T-helper 1 cell treated with Interleukin-12 subunit alpha and Interleukin-12 subunit beta and Interleukin-4 antibody, amounts not matched to agents 30 μg/mL and 1 μg/mL, for 36 hours (primary cell): Measurements from ENCODE around the gene IGSF5.

Source experiments
- H3K27ac Mint-ChIP-seq: one replicate; pipeline ENCODE4 v1.8.0; 2021; ENCODE audit warnings: mild to moderate bottlenecking, mixed read lengths
- H3K27me3 Mint-ChIP-seq: one replicate; pipeline ENCODE4 v1.8.0; 2021; ENCODE audit warnings: low read depth, mixed read lengths
- H3K36me3 Mint-ChIP-seq: one replicate; pipeline ENCODE4 v1.8.0; 2021; ENCODE audit warnings: low read depth, mixed read lengths
- H3K4me1 Mint-ChIP-seq: one replicate; pipeline ENCODE4 v1.8.0; 2021; ENCODE audit warnings: low read depth, mixed read lengths
- H3K4me3 Mint-ChIP-seq: one replicate; pipeline ENCODE4 v1.8.0; 2021; ENCODE audit warnings: mild to moderate bottlenecking, moderate library complexity, mixed read lengths
- H3K9me3 Mint-ChIP-seq: one replicate; pipeline ENCODE4 v1.8.0; 2021; ENCODE audit warnings: mixed read lengths

IGSF5 gene

GRCh38 chr21:39825250-39825649, 80.3 kb downstream of the IGSF5 start:
- Mint-ChIP-seq H3K27me3 (no peaks in the 10 kb centered on the region), H3K36me3 (no peaks in the 10 kb centered on the region), H3K9me3 (peaks cover 14% of the 10 kb centered on the region), H3K27ac (no peak overlapping the region), H3K4me3 (no peak overlapping the region), H3K4me1 (no peaks in the 10 kb centered on the region)

- no peaks in the 10 kb centered on the region for H3K36me3 Mint-ChIP-seq
- no peak overlapping the region for H3K4me3 Mint-ChIP-seq
- H3K27ac Mint-ChIP-seq, result no peak overlapping the region
Observed at GRCh38 chr21:39834543-39834942, 89.6 kb downstream of the IGSF5 start.

DNA sequence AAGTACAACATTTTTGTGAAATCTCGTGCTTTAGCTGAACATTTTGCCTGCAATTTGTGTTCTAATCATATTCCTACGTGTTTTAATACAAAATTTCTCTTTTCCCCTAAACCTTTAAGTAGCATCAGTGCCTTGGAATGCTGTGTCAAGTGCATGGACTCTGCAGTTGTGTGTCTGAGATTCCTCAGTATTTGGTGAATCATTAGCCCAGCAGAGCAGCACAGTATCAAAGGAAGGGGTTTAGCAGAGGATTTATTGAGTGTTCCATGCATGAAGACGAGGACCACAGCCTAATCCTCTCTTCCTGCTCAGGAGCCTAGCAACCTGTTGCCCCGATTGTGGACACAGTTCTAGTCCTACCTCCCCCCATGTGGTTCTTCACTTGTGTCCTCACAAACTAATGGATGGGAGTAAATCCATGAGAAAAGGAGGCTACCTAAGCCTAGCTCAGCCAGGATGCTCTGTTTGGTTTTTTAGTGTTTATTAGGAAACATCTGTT, 92.9 kb downstream of the IGSF5 start:
- H3K27me3 Mint-ChIP-seq, result no peaks in the 10 kb centered on the region
- no peaks in the 10 kb centered on the region for H3K4me1 Mint-ChIP-seq
- no peak overlapping the region for H3K4me3 Mint-ChIP-seq
- no peaks in the 10 kb centered on the region for H3K36me3 Mint-ChIP-seq
- no peak overlapping the region for H3K27ac Mint-ChIP-seq
- no peaks in the 10 kb centered on the region for H3K9me3 Mint-ChIP-seq

More at GRCh38 chr21:39834543-39834942, 89.6 kb downstream of the IGSF5 start:
- no peaks in the 10 kb centered on the region for H3K27me3 Mint-ChIP-seq
- H3K4me1 Mint-ChIP-seq, result no peaks in the 10 kb centered on the region
- no peaks in the 10 kb centered on the region for H3K9me3 Mint-ChIP-seq

GRCh38 chr21:39840373-39841097, 95.6 kb downstream of the IGSF5 start:
- Mint-ChIP-seq H3K4me3 (no peak overlapping the region), H3K4me1 (no peaks in the 10 kb centered on the region), H3K27ac (no peak overlapping the region), H3K27me3 (no peaks in the 10 kb centered on the region), H3K9me3 (no peaks in the 10 kb centered on the region), H3K36me3 (no peaks in the 10 kb centered on the region)

GRCh38 chr21:39842741-39843459, 97.9 kb downstream of the IGSF5 start:
- H3K36me3 Mint-ChIP-seq, result no peaks in the 10 kb centered on the region
- no peak overlapping the region for H3K4me3 Mint-ChIP-seq
- H3K9me3 Mint-ChIP-seq, result no peaks in the 10 kb centered on the region
- H3K27me3 Mint-ChIP-seq, result no peaks in the 10 kb centered on the region
- no peaks in the 10 kb centered on the region for H3K4me1 Mint-ChIP-seq
- H3K27ac Mint-ChIP-seq, result no peak overlapping the region

DNA sequence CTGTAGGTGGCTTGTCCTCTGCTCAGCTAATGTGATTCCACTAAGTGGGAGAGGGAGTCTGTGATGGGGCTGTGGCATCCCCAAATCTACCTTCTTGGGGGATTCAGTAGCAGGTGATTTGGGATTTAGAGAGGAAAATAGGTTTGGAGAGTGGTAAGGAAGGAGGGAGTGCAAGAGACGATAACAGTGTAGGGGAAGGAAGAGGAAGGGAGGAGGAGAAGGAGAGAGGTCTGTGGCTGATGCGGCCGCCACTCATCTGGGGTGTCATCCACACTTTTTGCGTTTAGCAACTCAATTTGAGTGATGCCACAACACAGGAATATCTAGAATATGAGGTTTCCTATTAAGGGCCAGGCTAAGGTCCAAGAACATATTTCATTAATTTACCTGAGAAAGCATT, 98.5 kb downstream of the IGSF5 start:
- Mint-ChIP-seq H3K27me3 (no peaks in the 10 kb centered on the region), H3K4me3 (no peak overlapping the region), H3K9me3 (no peaks in the 10 kb centered on the region), H3K27ac (no peak overlapping the region), H3K4me1 (no peaks in the 10 kb centered on the region), H3K36me3 (no peaks in the 10 kb centered on the region)

DNA sequence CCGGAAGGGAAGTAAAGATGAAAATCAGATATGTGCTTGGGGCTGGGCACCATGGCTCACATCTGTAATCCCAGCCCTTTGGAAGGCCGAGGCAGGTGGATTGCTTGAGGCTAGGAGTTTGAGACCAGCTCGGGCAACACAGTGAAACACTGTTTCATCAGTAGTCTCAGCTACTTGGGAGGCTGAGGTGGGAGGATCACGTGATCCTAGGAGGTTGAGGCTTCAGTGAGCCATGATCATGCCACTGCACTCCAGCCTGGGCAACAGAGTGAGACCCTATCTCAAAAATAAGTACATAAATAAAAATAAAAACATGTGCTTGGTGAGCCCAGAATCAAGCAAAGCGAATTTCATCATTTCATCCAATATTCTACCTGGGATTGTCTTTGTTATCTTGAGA, 98.9 kb downstream of the IGSF5 start:
- no peaks in the 10 kb centered on the region for H3K27me3 Mint-ChIP-seq
- no peaks in the 10 kb centered on the region for H3K36me3 Mint-ChIP-seq
- no peak overlapping the region for H3K4me3 Mint-ChIP-seq
- H3K4me1 Mint-ChIP-seq, result no peaks in the 10 kb centered on the region
- no peaks in the 10 kb centered on the region for H3K9me3 Mint-ChIP-seq
- H3K27ac Mint-ChIP-seq, result no peak overlapping the region

DNA sequence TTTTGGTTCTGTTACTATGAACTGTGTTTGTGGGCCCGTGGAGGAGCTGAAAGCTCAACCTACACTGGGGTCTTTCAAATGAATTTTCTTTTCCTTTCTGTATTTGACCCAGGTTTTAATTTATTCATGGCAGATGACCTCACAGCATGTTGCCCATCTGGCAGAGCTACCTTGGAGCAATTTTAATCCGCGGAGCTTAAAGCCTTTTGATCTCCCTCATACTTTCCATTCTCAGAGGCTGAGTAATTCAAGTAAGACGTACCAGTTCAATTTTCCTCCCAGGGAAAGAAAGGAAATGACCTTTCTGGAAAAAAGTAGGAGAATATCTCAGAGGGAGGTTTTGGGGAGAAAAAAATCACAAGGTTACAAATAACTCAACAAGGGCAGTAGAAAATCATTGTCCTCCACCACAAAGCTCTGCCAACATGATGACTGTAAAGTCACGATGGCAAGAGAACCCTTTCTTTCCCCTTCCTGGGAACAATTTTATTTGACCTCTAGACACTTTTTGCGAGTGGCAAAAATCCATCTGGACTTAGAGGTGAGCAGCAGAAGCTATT, 100.7 kb downstream of the IGSF5 start:
- no peaks in the 10 kb centered on the region for H3K4me1 Mint-ChIP-seq
- no peaks in the 10 kb centered on the region for H3K36me3 Mint-ChIP-seq
- H3K27ac Mint-ChIP-seq, result no peak overlapping the region
- no peak overlapping the region for H3K4me3 Mint-ChIP-seq
- no peaks in the 10 kb centered on the region for H3K27me3 Mint-ChIP-seq
- no peaks in the 10 kb centered on the region for H3K9me3 Mint-ChIP-seq

- H3K4me1 Mint-ChIP-seq, result no peaks in the 10 kb centered on the region
- no peak overlapping the region for H3K4me3 Mint-ChIP-seq
- no peak overlapping the region for H3K27ac Mint-ChIP-seq
- no peaks in the 10 kb centered on the region for H3K9me3 Mint-ChIP-seq
- H3K36me3 Mint-ChIP-seq, result no peaks in the 10 kb centered on the region
- H3K27me3 Mint-ChIP-seq, result no peaks in the 10 kb centered on the region
Observed at GRCh38 chr21:39847877-39848276, 102.9 kb downstream of the IGSF5 start.

DNA sequence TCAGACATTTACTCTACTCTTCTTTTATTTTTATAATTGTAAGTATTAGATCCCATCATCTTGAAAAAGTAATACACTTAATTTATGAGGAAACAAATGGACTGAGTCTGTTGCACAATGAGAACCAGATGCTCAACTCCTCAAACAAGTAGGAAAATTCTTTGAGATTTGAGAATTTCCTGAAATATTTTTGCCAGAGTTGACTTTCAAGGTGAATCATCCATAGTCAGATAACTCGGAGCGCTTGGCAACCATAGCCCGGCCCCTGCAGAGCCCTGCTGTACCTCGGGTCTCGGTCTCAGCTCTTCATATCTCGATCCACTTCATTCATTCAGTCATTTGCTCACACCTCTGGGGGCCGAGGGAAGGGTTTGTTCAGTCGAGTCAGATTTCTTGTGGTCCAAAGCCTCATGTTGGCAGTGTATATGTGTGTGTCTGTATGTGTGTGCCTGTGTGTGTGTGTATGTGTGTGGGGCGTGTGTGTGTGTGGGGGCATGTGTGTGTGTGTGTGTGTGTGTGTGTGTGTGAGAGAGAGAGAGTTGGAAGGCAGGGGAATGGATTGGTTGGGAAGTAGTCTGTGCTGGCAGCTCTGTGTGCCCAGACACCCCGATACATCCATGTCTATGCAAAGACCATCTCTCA, 104.2 kb downstream of the IGSF5 start:
- no peak overlapping the region for H3K4me3 Mint-ChIP-seq
- no peaks in the 10 kb centered on the region for H3K27me3 Mint-ChIP-seq
- H3K27ac Mint-ChIP-seq, result no peak overlapping the region
- no peaks in the 10 kb centered on the region for H3K36me3 Mint-ChIP-seq
- H3K9me3 Mint-ChIP-seq, result peaks cover 2% of the 10 kb centered on the region
- H3K4me1 Mint-ChIP-seq, result no peaks in the 10 kb centered on the region

GRCh38 chr21:39850333-39850732, 105.3 kb downstream of the IGSF5 start:
- no peaks in the 10 kb centered on the region for H3K36me3 Mint-ChIP-seq
- no peaks in the 10 kb centered on the region for H3K27me3 Mint-ChIP-seq
- H3K9me3 Mint-ChIP-seq, result peaks cover 3% of the 10 kb centered on the region
- no peaks in the 10 kb centered on the region for H3K4me1 Mint-ChIP-seq
- H3K27ac Mint-ChIP-seq, result no peak overlapping the region
- H3K4me3 Mint-ChIP-seq, result no peak overlapping the region

DNA sequence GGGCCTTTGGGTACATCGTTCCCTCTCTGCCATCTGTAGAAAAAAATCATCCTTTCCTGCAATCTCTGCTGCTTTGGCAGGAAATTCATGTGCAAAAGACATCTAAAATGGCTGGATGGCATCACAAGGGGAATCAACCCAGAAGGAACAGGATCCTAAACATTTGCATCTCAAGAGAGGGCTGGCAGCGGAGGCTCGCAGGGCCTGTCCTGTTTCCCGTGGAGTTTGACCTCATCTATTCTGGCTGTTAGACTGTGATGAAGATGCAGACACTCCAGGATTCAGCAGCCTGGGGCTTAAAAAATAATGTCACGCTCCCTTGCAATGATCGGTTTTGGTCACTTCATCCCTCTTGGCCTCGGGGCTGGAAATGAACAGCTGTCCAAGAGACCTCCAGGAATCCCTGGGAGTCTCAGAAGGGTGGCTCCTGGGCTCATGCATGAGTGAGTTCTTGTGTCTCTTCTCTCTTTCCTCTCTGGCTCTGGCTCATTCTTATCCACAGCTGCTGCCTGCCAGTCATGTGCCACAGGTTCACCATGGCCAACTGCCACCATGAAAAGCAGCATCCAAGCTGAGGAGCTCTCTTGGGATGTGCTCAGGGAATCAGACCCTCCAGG, 106.1 kb downstream of the IGSF5 start:
- Mint-ChIP-seq H3K27ac (no peak overlapping the region), H3K27me3 (no peaks in the 10 kb centered on the region), H3K4me3 (no peak overlapping the region), H3K36me3 (no peaks in the 10 kb centered on the region), H3K4me1 (no peaks in the 10 kb centered on the region), H3K9me3 (peaks cover 8% of the 10 kb centered on the region)
